Mesenteric fat pad (tissue), 1 donor: ENCODE measurements around the gene NTF3. TPM values are rescaled to one million over a fixed set of nuclear protein-coding genes. Genes with fewer than 3 reads are reported as not detected.

Experiments used
- DNase-seq: peaks from one replicate; pipeline ENCODE4 v3.0.0-alpha.2; 2020; ENCODE audit warnings: low spot score
- total RNA-seq: library from RNA; stranded (reverse); fragmentation: NEBNext Ultra II Directional; extraction: Animal tissue kit (Norgen Biotek cat#: 25700); gene quantifications from one replicate; pipeline ENCODE4 v1.2.1, GENCODE V29; 2021
- donor health status: DM: yes; HTN: yes; CAD: no.

NTF3 gene
- total RNA-seq, 1 donor from 2014 or later: 0.84 TPM

GRCh38 chr12:5509557-5509956 lies 77.6 kb downstream of the NTF3 start:
- DNase-seq: no peak

GRCh38 chr12:5510251-5510805 lies 78.4 kb downstream of the NTF3 start:
- no peak for DNase-seq

- no peak for DNase-seq
These were observed 79.3 kb downstream of the NTF3 start for GRCh38 chr12:5511256-5511643.

GRCh38 chr12:5511644-5512600 lies 80.0 kb downstream of the NTF3 start:
- DNase-seq: no peak

GRCh38 chr12:5512601-5512970 lies 80.7 kb downstream of the NTF3 start:
- DNase-seq: no peak

- no peak for DNase-seq
These were observed 81.5 kb downstream of the NTF3 start for GRCh38 chr12:5513406-5513805.

GRCh38 chr12:5514016-5514415 lies 82.1 kb downstream of the NTF3 start:
- no peak for DNase-seq

GRCh38 chr12:5514545-5514944 lies 82.6 kb downstream of the NTF3 start:
- DNase-seq: no peak

GRCh38 chr12:5515458-5515857 lies 83.5 kb downstream of the NTF3 start:
- DNase-seq: no peak

- DNase-seq: no peak
These were observed 84.7 kb downstream of the NTF3 start for GRCh38 chr12:5516371-5517241.

- no peak for DNase-seq
These were observed 86.9 kb downstream of the NTF3 start for GRCh38 chr12:5518584-5519365.

- DNase-seq: no peak
These were observed 88.1 kb downstream of the NTF3 start for GRCh38 chr12:5520037-5520436.

- no peak for DNase-seq
These were observed 88.9 kb downstream of the NTF3 start for GRCh38 chr12:5520831-5521230.

GRCh38 chr12:5521456-5522325 lies 89.8 kb downstream of the NTF3 start:
- DNase-seq: no peak

- no peak for DNase-seq
These were observed 90.8 kb downstream of the NTF3 start for GRCh38 chr12:5522432-5523335.

GRCh38 chr12:5523396-5524115 lies 91.6 kb downstream of the NTF3 start:
- no peak for DNase-seq

- DNase-seq: no peak
These were observed 92.3 kb downstream of the NTF3 start for GRCh38 chr12:5524116-5524768.
